ENCODE data around the gene MET.
A peak's percentile ranks its signal among the peaks of the same experiment; 100 is the strongest.
"Not testable (repeated sequence)": the region's sequence is repeated elsewhere in the genome, so short reads cannot be mapped to it uniquely, and the experiment has no call there.

MET gene

DNA sequence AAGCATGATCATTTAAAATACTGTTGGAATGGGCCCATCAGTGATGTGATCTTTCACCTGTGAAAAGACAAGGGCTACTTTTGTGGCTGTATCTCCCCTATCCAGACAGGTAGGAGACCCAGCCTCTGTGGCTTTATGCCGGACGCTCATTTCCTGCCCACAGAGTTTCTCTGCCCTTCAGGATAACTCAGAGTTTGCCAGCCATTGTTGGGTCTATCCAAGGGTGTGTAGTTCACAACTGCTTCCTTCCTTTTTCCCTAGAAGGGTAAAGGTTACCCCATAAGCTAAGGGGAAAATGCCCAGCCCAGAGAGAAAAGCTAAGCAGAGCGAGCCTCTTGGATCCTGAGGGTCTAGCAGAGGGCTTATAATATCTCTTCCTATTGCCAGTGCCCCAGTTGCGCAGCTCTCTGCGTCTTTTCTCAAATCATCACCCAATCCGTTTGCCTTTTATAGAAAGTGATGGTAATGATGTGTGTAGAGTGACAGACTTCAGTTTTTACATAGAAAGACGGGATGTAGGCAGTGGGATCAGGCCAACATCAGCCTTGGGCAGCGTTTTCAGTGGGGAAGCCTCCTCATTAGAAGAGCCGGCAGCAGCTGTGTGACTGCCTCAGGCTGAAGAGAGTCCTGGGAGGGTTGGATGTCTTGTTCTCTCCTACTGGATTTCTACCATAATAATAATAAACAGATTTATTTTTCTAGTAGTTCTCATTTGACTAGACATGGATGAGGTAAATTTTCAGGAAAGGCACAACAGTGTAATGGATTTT, 80.5 kb downstream of the MET start:
- no peak for DNase-seq
- TF ChIP-seq CTCF (IDR thresholded peaks at IDR 0.05) = no peak
- Mint-ChIP-seq H3K4me3 (no peak overlapping the region), H3K4me1 (no peaks in the 10 kb centered on the region), H3K27me3 (ENCODE audit: low read depth, poor library complexity) (peaks cover 17% of the 10 kb centered on the region), H3K27ac (peak overlapping the region; percentile 49), H3K9me3 (peaks cover 34% of the 10 kb centered on the region), H3K36me3 (ENCODE audit: low read depth) (peaks cover 4% of the 10 kb centered on the region)

DNA sequence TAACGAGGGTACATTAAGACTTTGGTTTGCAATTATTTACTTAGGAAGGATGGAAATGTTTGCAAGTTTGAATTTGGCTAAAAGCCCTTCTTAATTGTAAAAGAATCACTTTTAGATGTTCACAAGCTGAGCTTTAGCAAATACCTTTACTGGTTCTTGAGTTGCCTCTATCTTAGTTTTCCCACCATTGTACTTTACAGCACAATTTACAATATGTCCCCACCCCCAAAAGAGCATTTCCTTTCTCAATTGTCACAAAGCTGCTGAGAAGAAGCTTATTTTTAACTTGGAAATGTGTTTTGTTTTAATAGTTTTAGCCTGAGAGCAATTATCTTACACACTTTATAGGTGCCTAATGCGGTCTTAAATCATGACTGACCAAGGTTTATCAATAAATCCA, 81.1 kb downstream of the MET start:
- no peak for DNase-seq
- Mint-ChIP-seq H3K4me3 (no peak overlapping the region), H3K4me1 (no peaks in the 10 kb centered on the region), H3K27me3 (ENCODE audit: low read depth, poor library complexity) (peaks cover 17% of the 10 kb centered on the region), H3K36me3 (ENCODE audit: low read depth) (peaks cover 4% of the 10 kb centered on the region), H3K27ac (no peak overlapping the region), H3K9me3 (peaks cover 29% of the 10 kb centered on the region)
- no peak for TF ChIP-seq CTCF (IDR thresholded peaks at IDR 0.05)

DNA sequence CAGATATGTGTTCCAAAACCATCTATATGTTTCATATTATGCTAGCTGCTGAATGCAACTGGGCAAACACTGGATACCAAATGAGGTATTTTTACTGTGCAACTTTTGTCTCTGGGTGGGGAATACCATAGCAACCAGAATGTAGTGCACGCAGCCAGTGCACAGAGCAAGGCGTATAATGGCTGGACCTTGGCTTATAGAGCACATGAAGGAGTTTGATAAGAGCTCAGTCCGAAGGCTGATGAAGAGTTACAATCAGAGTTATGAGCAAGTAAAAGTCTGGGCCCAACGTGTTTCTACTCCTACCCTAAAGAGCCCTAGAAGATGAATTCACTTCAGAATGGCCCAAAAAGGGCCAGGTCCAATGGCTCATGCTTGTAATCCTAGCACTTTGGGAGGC, 82.2 kb downstream of the MET start:
- TF ChIP-seq CTCF (IDR thresholded peaks at IDR 0.05) = no peak
- no peak for DNase-seq
- H3K27ac Mint-ChIP-seq = no peak overlapping the region
- H3K27me3 Mint-ChIP-seq (ENCODE audit: low read depth, poor library complexity) = peaks cover 12% of the 10 kb centered on the region
- H3K36me3 Mint-ChIP-seq (ENCODE audit: low read depth) = peaks cover 4% of the 10 kb centered on the region
- H3K4me3 Mint-ChIP-seq = no peak overlapping the region
- H3K4me1 Mint-ChIP-seq = no peaks in the 10 kb centered on the region
- peaks cover 18% of the 10 kb centered on the region for H3K9me3 Mint-ChIP-seq

GRCh38 chr7:116757283-116757682, 85.3 kb downstream of the MET start:
- TF ChIP-seq CTCF (IDR thresholded peaks at IDR 0.05) = no peak
- Mint-ChIP-seq H3K4me1 (no peaks in the 10 kb centered on the region), H3K4me3 (no peak overlapping the region), H3K36me3 (ENCODE audit: low read depth) (no peaks in the 10 kb centered on the region), H3K27ac (no peak overlapping the region), H3K9me3 (no peaks in the 10 kb centered on the region), H3K27me3 (ENCODE audit: low read depth, poor library complexity) (peaks cover 2% of the 10 kb centered on the region)
- DNase-seq = no peak

- not testable (repeated sequence) for H3K4me3 Mint-ChIP-seq; H3K36me3 Mint-ChIP-seq (ENCODE audit: low read depth); H3K4me1 Mint-ChIP-seq; H3K27ac Mint-ChIP-seq; H3K27me3 Mint-ChIP-seq (ENCODE audit: low read depth, poor library complexity); H3K9me3 Mint-ChIP-seq; DNase-seq
These were observed 87.6 kb downstream of the MET start for GRCh38 chr7:116759642-116760041.

DNA sequence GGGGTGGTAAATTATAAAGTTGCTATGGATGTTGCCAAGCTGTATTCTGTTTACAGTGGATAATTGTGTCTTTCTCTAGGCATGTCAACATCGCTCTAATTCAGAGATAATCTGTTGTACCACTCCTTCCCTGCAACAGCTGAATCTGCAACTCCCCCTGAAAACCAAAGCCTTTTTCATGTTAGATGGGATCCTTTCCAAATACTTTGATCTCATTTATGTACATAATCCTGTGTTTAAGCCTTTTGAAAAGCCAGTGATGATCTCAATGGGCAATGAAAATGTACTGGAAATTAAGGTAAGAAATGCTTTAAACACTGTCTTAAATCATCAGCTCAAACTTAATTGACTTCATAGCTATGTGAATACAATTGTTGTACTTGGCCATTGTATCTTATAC, 91.0 kb downstream of the MET start:
- no peaks in the 10 kb centered on the region for H3K9me3 Mint-ChIP-seq
- H3K27me3 Mint-ChIP-seq (ENCODE audit: low read depth, poor library complexity) = peaks cover 2% of the 10 kb centered on the region
- no peak overlapping the region for H3K27ac Mint-ChIP-seq
- no peaks in the 10 kb centered on the region for H3K36me3 Mint-ChIP-seq (ENCODE audit: low read depth)
- H3K4me1 Mint-ChIP-seq = no peaks in the 10 kb centered on the region
- no peak overlapping the region for H3K4me3 Mint-ChIP-seq
- DNase-seq = no peak
- no peak for TF ChIP-seq CTCF (IDR thresholded peaks at IDR 0.05)
